Upper lobe of left lung (tissue), 4 donors: ENCODE results near the gene PARN.
"Not testable (repeated sequence)": the region's sequence is repeated elsewhere in the genome, so short reads cannot be mapped to it uniquely, and the experiment has no call there.

Source experiments
- CTCF ChIP-seq, 6 experiments: fragments of 450-650 bp in 4 of 6; fragments of 200-600 bp in 2 of 6; sonication (generic) in 2 of 6; IDR thresholded peaks; one replicate each; pipeline ENCODE4 v1.5.1; 2016 to 2019; ENCODE audit warnings: antibody characterized with exemption in 6 of 6
- POLR2A ChIP-seq, 4 donors: fragments of 450-650 bp; IDR thresholded peaks; one replicate each; pipeline ENCODE4 v1.5.1; 2016 to 2017; ENCODE audit warnings: antibody characterized with exemption in 4 of 4, mild to moderate bottlenecking in 2 of 4
- POLR2AphosphoS5 ChIP-seq, 2 donors: sonication (generic); formaldehyde crosslinking; IDR thresholded peaks; one replicate each; pipeline ENCODE4 v1.5.1; 2017; ENCODE audit warnings: antibody characterized with exemption in 2 of 2

GRCh38 chr16:14420243-14420642 lies 209.8 kb downstream of the PARN start:
- TF ChIP-seq POLR2AphosphoS5, CTCF, POLR2A (IDR thresholded peaks at IDR 0.05): not testable (repeated sequence)
